CD4-positive, alpha-beta T cell treated with Interferon gamma for 1 hour (primary cell): ENCODE measurements around the gene MAST3.
A peak's percentile ranks its signal among the peaks of the same experiment; 100 is the strongest.

Experiments used
- DNase-seq: peaks from one replicate; pipeline ENCODE4 v3.0.0-alpha.2; 2020

Gene MAST3

DNA sequence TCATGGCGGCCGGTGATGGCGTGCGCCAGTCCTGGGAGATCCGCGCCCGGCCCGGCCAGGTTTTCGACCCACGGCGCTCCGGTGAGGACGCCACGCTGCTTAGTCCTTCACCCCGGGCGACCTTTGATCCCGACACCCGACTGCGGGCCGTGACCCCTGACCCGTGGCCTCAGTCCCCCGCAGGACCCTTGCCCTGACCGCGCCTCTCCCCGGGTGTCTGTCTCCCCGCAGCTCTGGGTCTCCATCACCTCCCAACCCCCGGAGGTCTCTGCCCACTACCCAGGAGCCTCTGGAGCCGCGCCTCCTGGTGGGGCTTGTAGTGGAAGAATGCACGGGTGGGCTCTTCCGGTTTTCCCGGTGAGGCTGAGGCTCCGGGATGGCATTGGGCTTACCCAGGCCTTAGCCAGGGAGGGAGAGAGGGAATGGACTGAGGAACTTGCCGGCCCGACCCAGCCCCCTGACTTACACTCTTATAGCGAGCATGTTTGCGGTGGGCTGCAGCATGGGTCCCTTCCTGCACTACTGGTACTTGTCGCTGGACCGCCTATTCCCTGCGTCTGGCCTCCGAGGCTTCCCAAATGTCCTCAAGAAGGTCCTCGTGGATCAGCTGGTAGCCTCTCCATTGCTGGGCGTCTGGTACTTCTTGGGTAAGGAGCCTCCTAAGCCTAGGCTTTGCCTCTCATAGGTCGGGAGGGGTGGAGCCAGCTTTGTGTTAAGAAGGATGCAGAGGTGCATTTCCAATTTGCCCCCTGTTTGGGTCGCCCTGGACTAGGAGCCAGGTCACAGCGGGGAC lies 96.0 kb downstream of the MAST3 start:
- DNase-seq = no peak

DNA sequence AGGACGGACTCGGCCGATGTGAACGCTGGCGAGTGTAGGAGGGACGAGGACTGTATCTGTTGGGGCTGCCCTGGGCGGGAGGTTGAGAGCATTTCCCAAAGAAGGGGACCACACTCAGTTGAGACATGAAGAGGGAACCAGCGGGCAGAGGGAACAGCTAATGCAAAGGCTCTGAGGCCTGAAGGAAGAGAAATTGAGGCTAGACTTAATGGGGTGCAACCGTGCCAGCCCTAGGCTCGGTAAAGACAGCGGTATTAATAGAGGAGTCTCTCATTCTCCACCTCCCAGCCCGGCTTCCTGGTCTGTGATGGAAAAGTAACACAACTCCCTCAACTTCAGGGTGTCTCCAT lies 96.6 kb downstream of the MAST3 start:
- no peak for DNase-seq

DNA sequence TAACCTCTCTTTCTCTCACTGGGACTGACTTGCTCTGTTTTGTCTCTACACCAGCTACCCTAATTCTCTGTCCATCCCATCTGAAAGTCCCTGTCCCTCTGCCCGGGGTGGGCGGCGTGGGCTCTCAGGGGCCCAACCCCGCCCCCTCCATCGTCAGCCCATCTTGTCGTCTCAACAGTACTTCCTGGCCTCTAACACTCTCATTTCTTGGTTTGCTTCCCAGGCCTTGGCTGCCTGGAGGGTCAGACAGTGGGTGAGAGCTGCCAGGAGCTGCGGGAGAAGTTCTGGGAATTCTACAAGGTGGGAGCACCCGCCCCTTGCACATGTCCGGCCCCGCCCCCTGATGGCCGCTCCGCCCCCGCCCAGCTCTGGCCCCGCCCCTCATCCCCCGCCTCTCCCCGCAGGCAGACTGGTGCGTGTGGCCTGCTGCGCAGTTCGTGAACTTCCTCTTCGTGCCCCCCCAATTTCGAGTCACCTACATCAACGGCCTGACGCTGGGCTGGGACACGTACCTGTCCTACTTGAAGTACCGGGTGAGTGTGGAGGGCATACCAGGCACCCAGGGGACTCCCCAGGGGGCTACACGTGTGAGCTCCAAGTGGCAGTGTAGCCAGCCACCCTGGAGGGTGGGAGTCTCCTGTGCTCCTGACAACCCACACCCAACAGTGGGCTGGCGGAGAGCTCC lies 97.1 kb downstream of the MAST3 start:
- peak; percentile 66 for DNase-seq

DNA sequence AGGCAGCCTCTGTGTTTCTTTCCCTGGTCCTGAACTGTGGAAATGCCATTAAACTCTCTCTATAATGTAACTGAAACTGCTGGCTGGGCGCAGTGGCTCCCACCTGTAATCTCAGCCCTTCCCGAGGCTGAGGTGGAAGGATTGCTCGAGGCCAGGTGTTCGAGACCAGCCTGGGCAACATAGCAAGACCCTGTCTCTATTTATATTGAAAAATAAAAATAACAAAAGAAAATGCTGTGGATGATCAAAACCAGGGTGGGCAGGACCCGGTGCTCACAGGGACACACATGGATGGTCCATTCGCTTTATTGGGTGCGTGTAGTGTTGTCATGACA lies 98.9 kb downstream of the MAST3 start:
- DNase-seq = no peak

DNA sequence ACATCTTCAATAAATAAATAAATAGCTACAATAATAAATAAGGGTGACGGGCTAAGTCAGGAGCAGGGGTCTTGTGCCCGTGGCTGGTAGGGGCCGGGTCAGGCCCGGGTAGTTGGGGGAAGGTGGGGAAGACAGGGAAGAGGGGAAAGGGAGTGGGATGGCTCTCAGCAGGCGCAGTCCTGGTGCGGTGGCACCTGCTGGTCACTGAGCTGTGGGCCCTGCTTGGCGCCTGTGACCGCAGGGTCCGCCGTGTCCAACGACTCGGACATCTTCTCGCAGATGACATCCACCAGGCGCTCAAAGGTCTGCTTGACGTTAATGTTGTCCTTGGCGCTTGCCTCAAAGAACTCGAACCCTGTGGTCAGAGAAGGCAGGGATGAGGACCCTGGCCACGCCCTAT lies 99.7 kb downstream of the MAST3 start:
- DNase-seq = no peak

DNA sequence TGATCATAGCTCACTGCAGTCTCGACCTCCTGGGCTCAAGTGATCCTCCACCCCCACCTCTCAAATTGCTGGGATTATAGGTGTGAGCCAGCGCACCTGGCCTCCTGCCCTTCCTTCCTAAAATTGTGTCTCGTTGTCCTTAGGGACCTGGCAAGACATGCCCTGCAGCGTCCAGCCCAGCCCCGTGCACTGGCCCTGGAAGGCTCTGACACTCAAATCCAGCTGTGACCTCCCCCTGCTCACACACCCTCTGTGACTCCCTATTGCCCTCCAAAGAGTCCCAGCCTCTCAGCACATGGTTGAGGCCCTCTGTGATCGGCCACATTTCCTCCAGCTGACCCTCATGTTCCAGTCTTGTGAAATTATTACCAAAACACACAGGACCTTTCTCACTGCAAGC lies 100.4 kb downstream of the MAST3 start:
- no peak for DNase-seq

DNA sequence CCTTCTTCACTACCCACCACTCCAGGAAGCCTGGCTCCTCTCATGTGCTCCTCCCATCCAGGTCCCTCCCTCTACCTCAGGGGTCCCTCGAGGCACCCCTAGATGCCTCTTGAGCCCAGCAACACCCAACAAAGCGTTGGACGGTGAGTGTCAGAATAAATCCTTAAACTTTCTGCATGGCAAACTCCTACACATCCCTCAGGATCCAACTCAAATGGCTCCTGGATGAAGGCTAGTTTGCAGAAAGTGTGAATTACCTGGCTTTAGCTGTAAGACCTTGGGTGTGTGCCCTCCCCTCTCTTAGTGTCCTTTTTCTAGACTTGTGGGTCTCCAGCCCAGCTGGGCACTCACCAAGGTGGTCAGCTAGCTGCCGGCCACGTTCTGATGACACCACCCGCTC lies 100.8 kb downstream of the MAST3 start:
- no peak for DNase-seq
